Stimulated activated effector memory CD8-positive, alpha-beta T cell treated with anti-CD3 and anti-CD28 coated beads, Interleukin-12 subunit alpha, Interleukin-12 subunit beta, amount 100 ng/mL, for 72 hours (primary cell): ENCODE measurements around the gene ADGRV1.
"Not testable (repeated sequence)": the region's sequence is repeated elsewhere in the genome, so short reads cannot be mapped to it uniquely, and the experiment has no call there.

Source experiments
- ATAC-seq: fragments of 150-1000 bp; cut with Tn5 transposase; 2 replicates; pipeline ENCODE4 v1.10.0; 2021
- DNase-seq, 2 donors: peaks; one replicate each; pipeline ENCODE4 v3.0.0; 2021 to 2022; ENCODE audit warnings: low spot score in 2 of 2
- H3K27ac Mint-ChIP-seq: one replicate; pipeline ENCODE4 v1.8.0; 2022; ENCODE audit warnings: mild to moderate bottlenecking, mixed read lengths
- H3K36me3 Mint-ChIP-seq: one replicate; pipeline ENCODE4 v1.8.0; 2022; ENCODE audit warnings: mild to moderate bottlenecking, mixed read lengths
- H3K4me1 Mint-ChIP-seq: one replicate; pipeline ENCODE4 v1.8.0; 2022; ENCODE audit warnings: mixed read lengths
- H3K4me3 Mint-ChIP-seq: one replicate; pipeline ENCODE4 v1.8.0; 2022; ENCODE audit warnings: mild to moderate bottlenecking, mixed read lengths
- H3K9me3 Mint-ChIP-seq: one replicate; pipeline ENCODE4 v1.8.0; 2022; ENCODE audit warnings: mixed read lengths

The ADGRV1 gene

DNA sequence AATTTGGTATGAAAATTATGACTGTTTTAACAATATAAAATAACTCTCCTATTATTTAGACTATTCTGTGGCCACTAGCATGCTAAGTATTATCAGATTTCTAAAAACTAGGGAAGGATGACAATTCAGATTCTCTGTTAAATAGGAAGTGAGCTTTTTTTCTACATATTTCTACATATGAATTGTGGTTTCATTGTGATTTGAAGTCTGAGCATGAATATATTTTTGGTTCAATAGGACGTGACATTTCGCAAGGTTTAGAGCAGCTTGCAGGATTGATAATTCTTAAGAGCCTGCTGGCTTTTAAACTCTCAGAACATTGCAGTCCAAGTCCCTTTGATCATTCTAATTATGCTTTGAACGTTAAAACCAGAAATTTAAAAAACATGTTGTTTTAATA is 82.9 kb downstream of the ADGRV1 start:
- ATAC-seq (no peak), DNase-seq (no peak)
- Mint-ChIP-seq H3K4me1 (no peaks in the 10 kb centered on the region), H3K4me3 (no peak overlapping the region), H3K9me3 (no peaks in the 10 kb centered on the region), H3K36me3 (no peaks in the 10 kb centered on the region), H3K27ac (no peak overlapping the region)

GRCh38 chr5:90642706-90643229 is 84.2 kb downstream of the ADGRV1 start:
- Mint-ChIP-seq H3K4me1 (no peaks in the 10 kb centered on the region), H3K9me3 (no peaks in the 10 kb centered on the region), H3K36me3 (no peaks in the 10 kb centered on the region), H3K27ac (no peak overlapping the region), H3K4me3 (no peak overlapping the region)
- no peak for DNase-seq
- no peak for ATAC-seq

DNA sequence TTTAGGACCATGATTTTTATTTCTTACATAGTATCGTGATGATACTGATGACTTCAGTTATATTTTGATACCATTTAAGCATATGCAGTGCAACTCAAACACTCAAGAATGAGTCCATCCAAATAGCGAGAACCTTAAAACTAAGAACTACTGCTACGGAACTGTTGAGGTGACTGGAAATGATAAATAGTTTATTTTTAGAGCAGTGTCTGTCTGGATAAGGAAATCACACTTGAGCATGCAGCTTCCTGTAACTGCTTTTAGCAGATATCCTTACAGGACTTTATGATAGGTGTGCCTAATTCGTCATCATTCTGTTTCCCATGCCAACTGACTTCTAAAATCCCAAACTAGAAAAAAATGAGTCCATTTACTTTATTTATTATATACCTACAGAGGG is 85.5 kb downstream of the ADGRV1 start:
- ATAC-seq (no peak), DNase-seq (no peak)
- H3K9me3 Mint-ChIP-seq: no peaks in the 10 kb centered on the region
- H3K36me3 Mint-ChIP-seq: no peaks in the 10 kb centered on the region
- no peak overlapping the region for H3K27ac Mint-ChIP-seq
- H3K4me1 Mint-ChIP-seq: no peaks in the 10 kb centered on the region
- no peak overlapping the region for H3K4me3 Mint-ChIP-seq

- Mint-ChIP-seq H3K36me3 (no peaks in the 10 kb centered on the region), H3K4me1 (no peaks in the 10 kb centered on the region), H3K9me3 (no peaks in the 10 kb centered on the region), H3K4me3 (no peak overlapping the region), H3K27ac (no peak overlapping the region)
- DNase-seq (no peak), ATAC-seq (peak; percentile 16)
These were observed 86.5 kb downstream of the ADGRV1 start for GRCh38 chr5:90645024-90645610.

DNA sequence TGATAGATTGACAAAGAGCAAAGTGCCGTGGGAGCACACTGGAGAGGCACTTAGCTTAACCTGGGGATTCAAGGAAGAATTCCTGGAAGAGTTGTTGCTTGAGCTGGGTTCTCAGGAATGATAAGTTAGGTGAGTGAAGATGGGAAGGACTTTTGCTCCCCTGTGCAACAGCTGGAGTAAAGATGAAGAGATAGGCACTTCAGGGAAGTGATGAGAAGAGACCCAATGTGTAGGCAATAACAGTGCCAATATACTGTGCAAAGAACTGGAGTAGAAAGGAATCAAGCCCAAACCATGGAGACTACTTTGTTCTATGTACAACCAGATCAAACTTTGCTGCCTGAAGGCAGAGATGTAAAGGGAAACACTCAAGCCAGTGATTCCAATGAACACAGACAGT is 92.2 kb downstream of the ADGRV1 start:
- DNase-seq: no peak
- no peak for ATAC-seq
- no peaks in the 10 kb centered on the region for H3K9me3 Mint-ChIP-seq
- H3K4me3 Mint-ChIP-seq: no peak overlapping the region
- no peaks in the 10 kb centered on the region for H3K4me1 Mint-ChIP-seq
- no peaks in the 10 kb centered on the region for H3K36me3 Mint-ChIP-seq
- H3K27ac Mint-ChIP-seq: no peak overlapping the region

GRCh38 chr5:90654215-90654614 is 95.6 kb downstream of the ADGRV1 start:
- Mint-ChIP-seq H3K4me1 (no peaks in the 10 kb centered on the region), H3K27ac (no peak overlapping the region), H3K4me3 (no peak overlapping the region), H3K36me3 (no peaks in the 10 kb centered on the region), H3K9me3 (no peaks in the 10 kb centered on the region)
- ATAC-seq: no peak
- no peak for DNase-seq

DNA sequence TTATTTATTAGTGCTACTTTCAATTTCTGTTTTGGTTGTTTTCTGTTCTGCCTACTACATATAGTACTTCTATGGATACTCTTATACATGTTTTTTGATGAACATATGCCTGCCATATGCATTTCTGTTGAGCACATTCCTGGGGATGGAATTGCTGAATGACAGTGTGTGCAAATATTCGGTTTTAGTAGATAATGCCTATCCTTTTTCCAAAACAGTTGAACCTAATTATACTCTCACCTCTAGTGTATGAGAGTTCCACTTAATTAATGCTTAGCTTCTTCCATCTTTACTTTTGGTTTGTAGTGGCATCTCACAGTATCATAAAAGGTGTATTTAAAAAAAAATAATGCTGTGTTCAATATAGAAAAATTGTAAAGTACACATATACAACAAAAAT is 96.8 kb downstream of the ADGRV1 start:
- no peaks in the 10 kb centered on the region for H3K36me3 Mint-ChIP-seq
- H3K27ac Mint-ChIP-seq: no peak overlapping the region
- no peak for ATAC-seq
- no peaks in the 10 kb centered on the region for H3K9me3 Mint-ChIP-seq
- no peaks in the 10 kb centered on the region for H3K4me1 Mint-ChIP-seq
- H3K4me3 Mint-ChIP-seq: no peak overlapping the region
- no peak for DNase-seq

DNA sequence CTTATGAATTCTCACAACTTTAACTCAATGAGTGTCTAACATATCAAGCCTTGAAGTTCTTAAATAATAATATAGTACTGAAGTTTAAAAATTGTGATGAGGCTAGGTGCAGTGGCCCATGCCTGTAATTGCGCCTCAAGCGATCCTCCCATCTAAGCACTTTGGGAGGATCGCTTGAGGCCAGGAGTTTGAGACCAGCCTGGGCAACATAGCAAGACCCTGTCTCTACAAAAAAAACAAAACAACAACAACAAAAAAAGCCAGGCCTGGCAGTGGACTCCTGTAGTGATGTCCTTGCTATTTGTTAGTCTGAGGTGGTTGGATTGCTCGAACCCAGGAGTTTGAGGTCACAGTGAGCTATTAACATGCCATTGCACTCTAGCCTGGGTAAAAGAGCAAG is 98.4 kb downstream of the ADGRV1 start:
- no peak overlapping the region for H3K27ac Mint-ChIP-seq
- ATAC-seq: no peak
- no peaks in the 10 kb centered on the region for H3K36me3 Mint-ChIP-seq
- no peaks in the 10 kb centered on the region for H3K4me1 Mint-ChIP-seq
- no peak overlapping the region for H3K4me3 Mint-ChIP-seq
- no peak for DNase-seq
- no peaks in the 10 kb centered on the region for H3K9me3 Mint-ChIP-seq

- Mint-ChIP-seq H3K4me3 (no peak overlapping the region), H3K9me3 (no peaks in the 10 kb centered on the region), H3K36me3 (no peaks in the 10 kb centered on the region), H3K4me1 (no peaks in the 10 kb centered on the region), H3K27ac (no peak overlapping the region)
- DNase-seq: no peak
- ATAC-seq: no peak
These were observed 99.2 kb downstream of the ADGRV1 start for GRCh38 chr5:90657788-90658187.

GRCh38 chr5:90658620-90659019 is 100.0 kb downstream of the ADGRV1 start:
- Mint-ChIP-seq H3K4me3 (no peak overlapping the region), H3K4me1 (no peaks in the 10 kb centered on the region), H3K9me3 (no peaks in the 10 kb centered on the region), H3K36me3 (no peaks in the 10 kb centered on the region), H3K27ac (no peak overlapping the region)
- ATAC-seq: no peak
- no peak for DNase-seq

- not testable (repeated sequence) for H3K9me3 Mint-ChIP-seq, H3K36me3 Mint-ChIP-seq, H3K27ac Mint-ChIP-seq, H3K4me1 Mint-ChIP-seq, DNase-seq, ATAC-seq, H3K4me3 Mint-ChIP-seq
These were observed 109.5 kb downstream of the ADGRV1 start for GRCh38 chr5:90668079-90668565.

GRCh38 chr5:90675222-90675621 is 116.6 kb downstream of the ADGRV1 start:
- ATAC-seq (no peak), DNase-seq (no peak)
- Mint-ChIP-seq H3K4me3 (no peak overlapping the region), H3K4me1 (no peaks in the 10 kb centered on the region), H3K27ac (no peak overlapping the region), H3K9me3 (no peaks in the 10 kb centered on the region), H3K36me3 (no peaks in the 10 kb centered on the region)

DNA sequence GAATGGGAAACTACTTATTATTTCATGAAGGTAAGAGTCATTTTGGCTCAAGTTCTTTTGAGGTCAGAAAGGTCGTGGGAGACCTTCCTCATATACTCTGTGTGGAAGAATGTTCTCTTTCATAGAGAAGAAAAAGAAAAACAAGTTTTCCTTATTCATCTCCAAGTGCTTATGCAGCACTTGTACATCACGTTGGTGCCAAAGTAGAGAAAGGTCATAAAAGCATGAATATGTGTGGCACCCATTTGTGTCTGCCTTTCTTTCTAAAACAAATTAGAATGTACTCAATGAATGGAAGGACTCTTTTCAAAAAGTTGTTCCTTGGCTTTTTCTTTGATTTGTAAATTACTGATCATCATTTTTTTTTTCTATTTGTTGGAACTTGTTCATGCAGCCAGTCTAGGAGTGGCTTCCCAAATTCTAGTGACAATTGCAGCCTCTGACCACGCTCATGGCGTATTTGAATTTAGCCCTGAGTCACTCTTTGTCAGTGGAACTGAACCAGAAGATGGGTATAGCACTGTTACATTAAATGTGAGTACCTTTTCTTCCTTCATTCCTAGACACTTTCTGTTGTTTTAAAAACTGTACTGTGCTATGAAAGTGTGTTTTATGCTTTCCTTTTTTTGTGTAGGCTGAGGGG is 122.4 kb downstream of the ADGRV1 start:
- DNase-seq: no peak
- no peaks in the 10 kb centered on the region for H3K9me3 Mint-ChIP-seq
- no peak for ATAC-seq
- H3K36me3 Mint-ChIP-seq: no peaks in the 10 kb centered on the region
- H3K27ac Mint-ChIP-seq: no peak overlapping the region
- no peak overlapping the region for H3K4me3 Mint-ChIP-seq
- H3K4me1 Mint-ChIP-seq: no peaks in the 10 kb centered on the region

- H3K4me3 Mint-ChIP-seq: no peak overlapping the region
- ATAC-seq: no peak
- no peaks in the 10 kb centered on the region for H3K36me3 Mint-ChIP-seq
- DNase-seq: no peak
- H3K27ac Mint-ChIP-seq: no peak overlapping the region
- no peaks in the 10 kb centered on the region for H3K4me1 Mint-ChIP-seq
- H3K9me3 Mint-ChIP-seq: no peaks in the 10 kb centered on the region
These were observed 123.7 kb downstream of the ADGRV1 start for GRCh38 chr5:90682278-90682677.

DNA sequence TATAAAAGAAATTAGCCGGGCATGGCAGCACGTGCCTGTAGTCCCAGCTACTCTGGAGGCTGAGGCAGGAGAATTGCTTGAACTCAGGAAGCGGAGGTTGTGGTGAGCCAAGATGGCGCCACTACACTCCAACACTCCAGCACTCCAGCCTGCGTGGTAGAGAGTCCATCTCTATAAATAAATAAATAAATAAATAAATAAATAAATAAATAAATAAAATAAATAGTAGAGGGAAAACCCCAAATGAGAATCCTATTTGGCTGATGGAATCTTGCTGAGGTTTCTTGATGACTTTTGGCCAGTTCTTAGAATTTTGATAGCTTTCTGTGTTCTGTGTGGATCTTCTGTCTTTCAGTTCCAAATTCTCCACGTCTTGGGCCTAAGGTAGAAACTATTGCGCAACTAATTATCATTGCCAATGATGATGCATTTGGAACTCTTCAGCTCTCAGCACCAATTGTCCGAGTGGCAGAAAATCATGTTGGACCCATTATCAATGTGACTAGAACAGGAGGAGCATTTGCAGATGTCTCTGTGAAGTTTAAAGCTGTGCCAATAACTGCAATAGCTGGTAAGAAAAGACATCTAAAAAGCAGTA is 126.9 kb downstream of the ADGRV1 start:
- no peaks in the 10 kb centered on the region for H3K36me3 Mint-ChIP-seq
- H3K4me3 Mint-ChIP-seq: no peak overlapping the region
- no peaks in the 10 kb centered on the region for H3K9me3 Mint-ChIP-seq
- no peak overlapping the region for H3K27ac Mint-ChIP-seq
- ATAC-seq (no peak), DNase-seq (no peak)
- H3K4me1 Mint-ChIP-seq: no peaks in the 10 kb centered on the region

DNA sequence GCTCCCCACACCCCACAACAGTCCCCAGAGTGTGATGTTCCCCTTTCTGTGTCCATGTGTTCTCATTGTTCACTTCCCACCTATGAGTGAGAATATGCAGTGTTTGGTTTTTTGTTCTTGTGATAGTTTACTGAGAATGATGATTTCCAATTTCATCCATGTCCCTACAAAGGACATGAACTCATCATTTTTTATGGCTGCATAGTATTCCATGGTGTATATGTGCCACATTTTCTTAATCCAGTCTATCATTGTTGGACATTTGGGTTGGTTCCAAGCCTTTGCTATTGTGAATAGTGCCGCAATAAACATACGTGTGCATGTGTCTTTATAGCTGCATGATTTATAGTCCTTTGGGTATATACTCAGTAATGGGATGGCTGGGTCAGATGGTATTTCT is 127.8 kb downstream of the ADGRV1 start:
- H3K4me3 Mint-ChIP-seq, ATAC-seq, H3K9me3 Mint-ChIP-seq, H3K36me3 Mint-ChIP-seq, H3K4me1 Mint-ChIP-seq, H3K27ac Mint-ChIP-seq, DNase-seq: not testable (repeated sequence)
